K562 (cell line): Measurements from ENCODE around the gene ABHD12. TPM values are rescaled to one million over a fixed set of nuclear protein-coding genes. Genes with fewer than 3 reads are reported as not detected.

ENCODE experiments used
- ATAC-seq: fragments of 200-7000 bp; cut with Tn5 transposase; 3 replicates; pipeline ENCODE4 v1.9.1; 2020; ENCODE audit warnings: moderate library complexity
- BruUV-seq: library from RNA; stranded (reverse); fragments of 400-500 nt; replicated peaks from 2 replicates; lab custom pipeline; 2021; lab: Mats Ljungman, UMichigan
- CTCF ChIA-PET: fragments of 300-600 bp; formaldehyde crosslinking; extraction: SDS; loops from one replicate; lab custom pipeline; 2021; ENCODE audit warnings: low intra/inter-chr PET ratio; lab: Yijun Ruan, JAX
- POLR2A ChIA-PET: fragments of 300-600, 350-650 bp; sonication (Branson Sonifier 250); formaldehyde crosslinking; extraction: SDS; loops from one replicate; lab custom pipeline; 2021; ENCODE audit warnings: antibody characterized with exemption, inconsistent platforms; lab: Yijun Ruan, JAX
- DNase-seq, 4 experiments: peaks; one replicate each; pipeline versions ENCODE4 v3.0.0 to v3.0.0-alpha.2; 2011 to 2018; ENCODE audit warnings: low spot score in 3 of 4, mixed read lengths in 3 of 4; ENCODE audit errors: extremely low read depth in 1 of 4
- FAIRE-seq: peaks from 2 replicates; lab custom pipeline; 2011; peaks lifted over from hg19 to GRCh38; lab: Jason Lieb, UNC
- H2AFZ ChIP-seq: 2 replicates; pipeline ENCODE4 v1.6.0; 2011; ENCODE audit warnings: low read depth, low read length, control low read depth, inconsistent platforms
- H3K27ac ChIP-seq: fragments of 200-600 bp; 3 replicates; pipeline ENCODE4 v1.8.0; 2011; ENCODE audit warnings: low read depth, mild to moderate bottlenecking, control low read depth, inconsistent platforms, low read length, moderate library complexity, mixed read lengths; ENCODE audit errors: extremely low read depth
- H3K27me3 ChIP-seq, 2 experiments: fragments of 300-600 bp in 1 of 2; 2 replicates in 1 of 2; 3 replicates in 1 of 2; pipeline versions ENCODE4 v1.6.0 to v1.8.0; 2011; ENCODE audit warnings: inconsistent platforms in 2 of 2, low read length in 2 of 2, mild to moderate bottlenecking in 1 of 2, mixed read lengths in 1 of 2, moderate library complexity in 1 of 2; ENCODE audit not compliant: control insufficient read depth in 2 of 2, insufficient read depth in 2 of 2
- H3K36me3 ChIP-seq: fragments of 300-600 bp; 3 replicates; pipeline ENCODE4 v1.8.0; 2011; ENCODE audit warnings: mild to moderate bottlenecking, low read length, inconsistent platforms; ENCODE audit not compliant: control insufficient read depth, insufficient read depth
- H3K4me1 ChIP-seq, 2 experiments: fragments of 200-600 bp in 1 of 2; replicated peaks in 1 of 2; 2 replicates in 1 of 2; 3 replicates in 1 of 2; pipeline versions ENCODE4 v1.5.1 to v1.8.0; 2011; ENCODE audit warnings: inconsistent platforms in 2 of 2, low read length in 2 of 2, mild to moderate bottlenecking in 1 of 2, mixed read lengths in 1 of 2, moderate library complexity in 1 of 2; ENCODE audit not compliant: control insufficient read depth in 2 of 2, insufficient read depth in 2 of 2
- H3K4me2 ChIP-seq: 2 replicates; pipeline ENCODE4 v1.6.1; 2011; ENCODE audit warnings: low read length, control low read depth, inconsistent platforms, mixed read lengths; ENCODE audit not compliant: insufficient read depth
- H3K4me3 ChIP-seq: fragments of 200-600 bp; sonication (generic), shearing (Covaris generic); 2 replicates; pipeline ENCODE4 v1.5.1; 2016; ENCODE audit warnings: control low read depth, inconsistent platforms
- H3K79me2 ChIP-seq: fragments of 200-600 bp; 3 replicates; pipeline ENCODE4 v1.8.0; 2011; ENCODE audit warnings: low read length, inconsistent platforms; ENCODE audit not compliant: control insufficient read depth, insufficient read depth
- H3K9ac ChIP-seq, 2 experiments: 2 replicates each; pipeline versions ENCODE4 v1.6.0 to v1.6.1; 2011; ENCODE audit warnings: low read depth in 2 of 2, low read length in 2 of 2, control low read depth in 1 of 2, inconsistent platforms in 1 of 2, mild to moderate bottlenecking in 1 of 2, mixed read lengths in 1 of 2; ENCODE audit not compliant: insufficient read depth in 1 of 2
- H3K9me1 ChIP-seq: one replicate; pipeline ENCODE4 v1.6.0; 2011; ENCODE audit warnings: inconsistent platforms, mild to moderate bottlenecking, low read length, moderate library complexity; ENCODE audit not compliant: control insufficient read depth, insufficient read depth
- H3K9me3 ChIP-seq: replicated peaks from 2 replicates; pipeline ENCODE4 v1.5.1; 2011; ENCODE audit warnings: low read depth, low read length, inconsistent platforms; ENCODE audit not compliant: control insufficient read depth, insufficient read depth
- H4K20me1 ChIP-seq: replicated peaks from 2 replicates; pipeline ENCODE4 v1.6.1; 2011; ENCODE audit warnings: low read length, inconsistent platforms, mixed read lengths; ENCODE audit not compliant: control insufficient read depth, insufficient read depth
- CREB3 ChIP-seq: fragments of 450-650 bp; conservative IDR thresholded peaks from 2 replicates; pipeline ENCODE4 v1.6.1; 2016; ENCODE audit warnings: missing genetic modification characterization, low read depth, mild to moderate bottlenecking, missing compliant biosample characterization, moderate library complexity
- DDX20 ChIP-seq: fragments of 450-650 bp; IDR thresholded peaks from 2 replicates; pipeline ENCODE4 v1.6.1; 2016; ENCODE audit warnings: missing genetic modification characterization, low read depth, mild to moderate bottlenecking, missing compliant biosample characterization, moderate library complexity
- NKRF ChIP-seq: fragments of 450-650 bp; IDR thresholded peaks from 2 replicates; pipeline ENCODE4 v1.6.1; 2016; ENCODE audit warnings: borderline replicate concordance
- RAD21 ChIP-seq, 2 experiments: fragments of 250-450 bp in 1 of 2; fragments of 450-650 bp in 1 of 2; sonication (Bioruptor Pico) in 1 of 2; formaldehyde crosslinking in 1 of 2; IDR thresholded peaks in 1 of 2; conservative IDR thresholded peaks in 1 of 2; 2 replicates each; pipeline versions ENCODE4 v1.4.0 to v1.8.0; 2020 to 2022; ENCODE audit warnings: mild to moderate bottlenecking in 2 of 2, moderate library complexity in 1 of 2
- SAFB ChIP-seq: fragments of 200-400 bp; formaldehyde crosslinking; IDR thresholded peaks from 2 replicates; pipeline ENCODE4 v1.6.1; 2017; ENCODE audit warnings: low read depth, low read length, borderline replicate concordance
- SNAPC5 ChIP-seq: fragments of 250-450 bp; sonication (Bioruptor Pico); IDR thresholded peaks from 2 replicates; pipeline ENCODE4 v1.8.0; 2021; ENCODE audit warnings: moderate library complexity, mild to moderate bottlenecking, inconsistent platforms
- THRAP3 ChIP-seq: fragments of 450-650 bp; IDR thresholded peaks from 2 replicates; pipeline ENCODE4 v1.6.1; 2016; ENCODE audit warnings: mild to moderate bottlenecking, inconsistent platforms, borderline replicate concordance
- ZNF316 ChIP-seq: fragments of 450-650 bp; IDR thresholded peaks from 2 replicates; pipeline ENCODE4 v1.6.1; 2016
- WGBS: fragments of 100-300 bp; shearing (Covaris generic); methylation state at CpG from one replicate; pipeline ENCODE4 v1.1.6; 2016; ENCODE audit warnings: low coverage, mixed read lengths; ENCODE audit not compliant: insufficient coverage; ENCODE audit errors: missing lambda C conversion rate; 5-methylcytosine and 5-hydroxymethylcytosine counted together
- in situ Hi-C: fragments of 300-500 bp; cut with MboI; formaldehyde crosslinking; loops from 4 replicates; pipeline ENCODE4 v1.15.0; 2018; ENCODE audit warnings: inconsistent platforms, mixed read lengths
- intact Hi-C: fragments of 100-400 bp; cut with micrococcal nuclease; formaldehyde crosslinking; loops from 2 replicates; pipeline ENCODE4 v1.14.2; 2022
- polyA plus RNA-seq, 8 experiments: library from polyadenylated mRNA; depleted of rRNA in 4 of 8; stranded (reverse) in 5 of 8; unstranded in 3 of 8; fragments of >200 nt; fragmentation: Nextera tagmentation in 2 of 8; fragmentation: Illumina TruSeq in 1 of 8; extraction: Ambion mirVana in 2 of 8; extraction: Trizol in 1 of 8; gene quantifications; 2 replicates each; pipeline versions ENCODE4 v1.2.1 to v1.2.3, GENCODE V29; 2011 to 2014; ENCODE audit warnings: inconsistent platforms in 1 of 8, missing spikeins in 1 of 8
- total RNA-seq, 7 experiments: library from RNA; depleted of rRNA in 6 of 7; stranded (reverse); fragments of >200 nt in 6 of 7; fragmentation: Illumina TruSeq in 2 of 7; extraction: Trizol in 2 of 7; gene quantifications; 2 replicates each; pipeline versions ENCODE4 v1.2.1 to v1.2.3, GENCODE V29; 2011 to 2021; ENCODE audit warnings: low replicate concordance in 1 of 7

ABHD12 gene
- total and polyA plus RNA-seq, 9 of the 15 experiments (the other 6 are each of a cell fraction or from before 2014, with no cell fraction given) = 0.65 to 15.6 (median 9.1) TPM

GRCh38 chr20:25398376-25399036 is 7.9 kb upstream of the ABHD12 start:
- no peak overlapping the region for H3K27ac ChIP-seq
- H3K4me1 ChIP-seq = no peaks in the 10 kb centered on the region; a peak in 1 of 5 replicates
- H3K9me3 ChIP-seq = no peaks in the 10 kb centered on the region
- no peak for DNase-seq
- in situ Hi-C loops (no loop called here), intact Hi-C loops (loop anchor here (1.0 to 10.0 kb wide), 4 partner anchors 62 to 404 kb away; partner anchors contain the start of gene APMAP)
- no peaks in the 10 kb centered on the region for H3K36me3 ChIP-seq
- no TSS peak for BruUV-seq
- H3K4me2 ChIP-seq = no peak overlapping the region
- H3K27me3 ChIP-seq = no peaks in the 10 kb centered on the region
- CTCF ChIA-PET = interaction anchor here (1.1 to 1.8 kb wide), 3 partner anchors 61 to 104 kb away, joined by 4 to 13 read pairs (median 7); no protein-coding TSS in a partner anchor
- H3K4me3 ChIP-seq = no peak overlapping the region
- H2AFZ ChIP-seq = 0 out of 2 replicates have a peak overlapping the region, but pooled peaks have one; percentile 44
- no peak for FAIRE-seq
- no peaks in the 10 kb centered on the region for H3K9me1 ChIP-seq
- POLR2A ChIA-PET = interaction anchor here (1.6 kb wide), 1 partner anchor 10 kb away, joined by 10 read pairs; the partner anchor contains the start of gene GINS1
- no peak overlapping the region for H3K9ac ChIP-seq
- H4K20me1 ChIP-seq = no peaks in the 10 kb centered on the region
- TF ChIP-seq SNAPC5 (CRISPR knock-in tag) = no peak
- no peak for TF ChIP-seq DDX20 (tag)
- no peak for TF ChIP-seq ZNF316
- TF ChIP-seq NKRF = no peak
- TF ChIP-seq CREB3 (tag) = no peak
- no peak for TF ChIP-seq THRAP3
- no peak for TF ChIP-seq RAD21 (CRISPR knock-in tag; conservative IDR thresholded peaks at IDR 0.05 in 1 of 2, IDR thresholded peaks at IDR 0.05 in 1 of 2)
- no peak for TF ChIP-seq SAFB
- H3K79me2 ChIP-seq = no peaks in the 10 kb centered on the region
- WGBS = 13% methylated on average over 4 of the region's 4 CpGs
- ATAC-seq = no peak
